Measurements from ENCODE around the gene LMBRD2.
A peak's percentile ranks its signal among the peaks of the same experiment; 100 is the strongest.
"Not testable (repeated sequence)": the region's sequence is repeated elsewhere in the genome, so short reads cannot be mapped to it uniquely, and the experiment has no call there.

Gene LMBRD2

GRCh38 chr5:36152324-36153297 lies 924 bp upstream of the LMBRD2 start:
- Mint-ChIP-seq H3K4me1 (ENCODE audit: low read depth) (peaks cover 49% of the 10 kb centered on the region), H3K27ac (peak overlapping the region; percentile 94), H3K36me3 (ENCODE audit: low read depth) (peaks cover 47% of the 10 kb centered on the region), H3K9me3 (no peaks in the 10 kb centered on the region), H3K27me3 (ENCODE audit: low read depth) (no peaks in the 10 kb centered on the region), H3K4me3 (peak overlapping the region; percentile 90)
- DNase-seq (ENCODE audit: low spot score): no peak

- H3K36me3 Mint-ChIP-seq (ENCODE audit: low read depth): peaks cover 30% of the 10 kb centered on the region
- peak overlapping the region; percentile 94 for H3K27ac Mint-ChIP-seq
- H3K27me3 Mint-ChIP-seq (ENCODE audit: low read depth): no peaks in the 10 kb centered on the region
- H3K4me1 Mint-ChIP-seq (ENCODE audit: low read depth): peaks cover 42% of the 10 kb centered on the region
- DNase-seq (ENCODE audit: low spot score): peak; percentile 55
- no peaks in the 10 kb centered on the region for H3K9me3 Mint-ChIP-seq
- peak overlapping the region; percentile 90 for H3K4me3 Mint-ChIP-seq
Observed at GRCh38 chr5:36150676-36151433, 832 bp downstream of the LMBRD2 start.

- no peaks in the 10 kb centered on the region for H3K9me3 Mint-ChIP-seq
- H3K4me3 Mint-ChIP-seq: no peak overlapping the region
- H3K36me3 Mint-ChIP-seq (ENCODE audit: low read depth): peaks cover 8% of the 10 kb centered on the region
- H3K27ac Mint-ChIP-seq: no peak overlapping the region
- no peaks in the 10 kb centered on the region for H3K27me3 Mint-ChIP-seq (ENCODE audit: low read depth)
- H3K4me1 Mint-ChIP-seq (ENCODE audit: low read depth): peaks cover 19% of the 10 kb centered on the region
- DNase-seq (ENCODE audit: low spot score): no peak
Observed at GRCh38 chr5:36147681-36148080, 4.0 kb downstream of the LMBRD2 start.

GRCh38 chr5:36146390-36146789 lies 5.3 kb downstream of the LMBRD2 start:
- H3K4me1 Mint-ChIP-seq (ENCODE audit: low read depth): peaks cover 18% of the 10 kb centered on the region
- H3K27me3 Mint-ChIP-seq (ENCODE audit: low read depth): no peaks in the 10 kb centered on the region
- no peaks in the 10 kb centered on the region for H3K9me3 Mint-ChIP-seq
- peaks cover 5% of the 10 kb centered on the region for H3K36me3 Mint-ChIP-seq (ENCODE audit: low read depth)
- no peak overlapping the region for H3K27ac Mint-ChIP-seq
- no peak for DNase-seq (ENCODE audit: low spot score)
- H3K4me3 Mint-ChIP-seq: no peak overlapping the region

GRCh38 chr5:36145311-36145710 lies 6.4 kb downstream of the LMBRD2 start:
- H3K4me3 Mint-ChIP-seq: no peak overlapping the region
- peaks cover 12% of the 10 kb centered on the region for H3K4me1 Mint-ChIP-seq (ENCODE audit: low read depth)
- H3K9me3 Mint-ChIP-seq: peaks cover 4% of the 10 kb centered on the region
- no peaks in the 10 kb centered on the region for H3K27me3 Mint-ChIP-seq (ENCODE audit: low read depth)
- DNase-seq (ENCODE audit: low spot score): no peak
- no peak overlapping the region for H3K27ac Mint-ChIP-seq
- peaks cover 13% of the 10 kb centered on the region for H3K36me3 Mint-ChIP-seq (ENCODE audit: low read depth)

GRCh38 chr5:36138900-36139683 lies 12.6 kb downstream of the LMBRD2 start:
- Mint-ChIP-seq H3K36me3 (ENCODE audit: low read depth) (peaks cover 37% of the 10 kb centered on the region), H3K4me3 (no peak overlapping the region), H3K9me3 (peaks cover 18% of the 10 kb centered on the region), H3K4me1 (ENCODE audit: low read depth) (no peaks in the 10 kb centered on the region), H3K27ac (no peak overlapping the region), H3K27me3 (ENCODE audit: low read depth) (no peaks in the 10 kb centered on the region)
- DNase-seq (ENCODE audit: low spot score): no peak

DNA sequence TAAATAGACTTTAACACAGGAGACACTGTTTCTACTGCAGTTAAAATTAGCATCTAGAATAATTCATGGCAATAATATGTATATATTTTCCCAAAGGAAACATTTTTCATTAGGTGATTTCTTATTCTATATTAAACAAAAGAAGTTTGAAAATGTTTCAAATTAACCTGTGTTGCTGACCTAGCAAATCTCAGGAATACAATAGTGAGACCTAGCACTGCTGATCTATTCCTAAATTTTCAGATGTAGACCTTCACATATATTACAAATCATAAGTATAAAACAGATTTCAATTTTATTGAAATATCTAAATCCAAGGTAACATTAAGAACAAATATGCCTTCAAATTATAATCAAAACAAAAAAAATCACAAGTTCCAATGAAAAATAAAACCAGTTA lies 15.1 kb downstream of the LMBRD2 start:
- H3K4me1 Mint-ChIP-seq (ENCODE audit: low read depth): no peaks in the 10 kb centered on the region
- DNase-seq (ENCODE audit: low spot score): no peak
- peaks cover 18% of the 10 kb centered on the region for H3K9me3 Mint-ChIP-seq
- H3K27me3 Mint-ChIP-seq (ENCODE audit: low read depth): no peaks in the 10 kb centered on the region
- peaks cover 44% of the 10 kb centered on the region for H3K36me3 Mint-ChIP-seq (ENCODE audit: low read depth)
- no peak overlapping the region for H3K4me3 Mint-ChIP-seq
- H3K27ac Mint-ChIP-seq: no peak overlapping the region

DNA sequence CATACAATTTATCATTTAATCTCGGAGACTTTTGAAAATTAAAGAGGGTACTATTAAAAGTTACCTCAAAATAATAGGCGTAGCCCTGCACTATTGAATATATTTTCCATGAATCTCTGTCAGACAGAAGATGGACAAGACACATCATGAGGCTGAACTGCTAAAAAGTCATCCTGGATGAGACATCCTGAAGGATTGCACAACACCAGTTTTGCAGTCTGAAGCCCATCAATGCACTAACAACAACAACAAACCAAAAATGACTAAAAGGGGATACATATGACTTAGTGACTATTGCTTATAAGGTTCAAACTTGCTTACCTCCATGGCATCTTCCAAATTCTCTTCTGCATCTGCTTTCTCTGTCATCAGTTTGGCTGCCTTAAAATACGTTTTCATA lies 15.7 kb downstream of the LMBRD2 start:
- Mint-ChIP-seq H3K27ac (no peak overlapping the region), H3K4me3 (no peak overlapping the region), H3K36me3 (ENCODE audit: low read depth) (peaks cover 46% of the 10 kb centered on the region), H3K9me3 (peaks cover 18% of the 10 kb centered on the region), H3K27me3 (ENCODE audit: low read depth) (no peaks in the 10 kb centered on the region), H3K4me1 (ENCODE audit: low read depth) (no peaks in the 10 kb centered on the region)
- DNase-seq (ENCODE audit: low spot score): no peak

DNA sequence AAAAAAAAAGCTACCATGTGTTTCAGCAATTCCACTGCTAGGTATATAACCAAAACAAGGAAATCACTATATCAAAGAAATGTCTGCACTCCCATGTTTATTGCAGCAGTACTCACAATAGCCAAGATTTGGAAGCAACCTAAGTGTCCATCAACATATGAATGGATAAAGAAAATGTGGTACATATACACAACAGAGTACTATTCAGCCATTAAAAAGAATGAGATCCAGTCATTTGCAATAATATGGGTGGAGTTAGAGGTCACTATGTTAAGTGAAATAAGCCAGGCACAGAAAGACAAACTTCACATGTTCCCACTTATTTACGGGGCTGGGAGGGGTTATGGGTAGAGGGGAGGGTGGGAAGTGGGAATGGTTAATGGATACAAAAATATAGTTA lies 18.7 kb downstream of the LMBRD2 start:
- peaks cover 11% of the 10 kb centered on the region for H3K9me3 Mint-ChIP-seq
- not testable (repeated sequence) for DNase-seq (ENCODE audit: low spot score); H3K4me1 Mint-ChIP-seq (ENCODE audit: low read depth); H3K4me3 Mint-ChIP-seq; H3K27me3 Mint-ChIP-seq (ENCODE audit: low read depth); H3K27ac Mint-ChIP-seq
- H3K36me3 Mint-ChIP-seq (ENCODE audit: low read depth): peaks cover 43% of the 10 kb centered on the region

GRCh38 chr5:36129666-36130065 lies 22.0 kb downstream of the LMBRD2 start:
- not testable (repeated sequence) for H3K27ac Mint-ChIP-seq; H3K4me1 Mint-ChIP-seq (ENCODE audit: low read depth); H3K27me3 Mint-ChIP-seq (ENCODE audit: low read depth); DNase-seq (ENCODE audit: low spot score); H3K4me3 Mint-ChIP-seq
- H3K36me3 Mint-ChIP-seq (ENCODE audit: low read depth): peaks cover 46% of the 10 kb centered on the region
- H3K9me3 Mint-ChIP-seq: peaks cover 11% of the 10 kb centered on the region

GRCh38 chr5:36128795-36129194 lies 22.9 kb downstream of the LMBRD2 start:
- Mint-ChIP-seq H3K4me1 (ENCODE audit: low read depth) (no peaks in the 10 kb centered on the region), H3K9me3 (peaks cover 11% of the 10 kb centered on the region), H3K36me3 (ENCODE audit: low read depth) (peaks cover 43% of the 10 kb centered on the region), H3K4me3 (no peak overlapping the region), H3K27ac (no peak overlapping the region), H3K27me3 (ENCODE audit: low read depth) (no peaks in the 10 kb centered on the region)
- DNase-seq (ENCODE audit: low spot score): no peak

DNA sequence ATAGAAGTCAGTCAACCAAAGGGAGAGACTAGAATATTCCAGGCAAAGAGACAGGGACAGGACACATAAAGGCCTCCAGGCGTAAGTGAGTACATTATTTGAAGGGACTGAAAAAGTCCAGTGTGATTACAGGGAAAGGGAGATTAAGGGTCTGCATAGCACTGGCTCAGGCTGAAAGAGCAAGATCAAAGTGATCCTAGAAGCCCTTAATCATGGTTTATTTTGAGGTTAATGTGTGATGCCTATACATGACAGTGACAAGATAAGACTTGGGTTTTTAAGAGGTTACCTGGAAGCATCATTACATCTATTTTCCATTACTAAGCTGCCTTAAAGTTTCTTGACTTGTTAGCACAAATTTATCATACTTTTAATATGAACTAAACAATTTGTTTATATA lies 25.8 kb downstream of the LMBRD2 start:
- H3K4me3 Mint-ChIP-seq: no peak overlapping the region
- H3K36me3 Mint-ChIP-seq (ENCODE audit: low read depth): peaks cover 31% of the 10 kb centered on the region
- H3K27ac Mint-ChIP-seq: no peak overlapping the region
- H3K9me3 Mint-ChIP-seq: peaks cover 11% of the 10 kb centered on the region
- H3K27me3 Mint-ChIP-seq (ENCODE audit: low read depth): no peaks in the 10 kb centered on the region
- DNase-seq (ENCODE audit: low spot score): no peak
- no peaks in the 10 kb centered on the region for H3K4me1 Mint-ChIP-seq (ENCODE audit: low read depth)

GRCh38 chr5:36111238-36111637 lies 40.4 kb downstream of the LMBRD2 start:
- Mint-ChIP-seq H3K27ac (no peak overlapping the region), H3K4me3 (no peak overlapping the region), H3K27me3 (ENCODE audit: low read depth) (no peaks in the 10 kb centered on the region), H3K36me3 (ENCODE audit: low read depth) (peaks cover 35% of the 10 kb centered on the region), H3K4me1 (ENCODE audit: low read depth) (peaks cover 5% of the 10 kb centered on the region), H3K9me3 (no peaks in the 10 kb centered on the region)
- DNase-seq (ENCODE audit: low spot score): no peak
